ENCODE data around the gene STUM.

STUM gene

GRCh38 chr1:226575436-226575720, 26.8 kb downstream of the STUM start:
- intact Hi-C loops (cut with DNase I) = no loop called here
- no peak for DNase-seq

- DNase-seq = no peak
- intact Hi-C loops (cut with DNase I) = no loop called here
Observed at GRCh38 chr1:226575739-226576378, 27.3 kb downstream of the STUM start.

GRCh38 chr1:226576601-226577000, 28.0 kb downstream of the STUM start:
- peak in 5 of 42 donors; percentile 27 to 44 (median 32) for DNase-seq
- intact Hi-C loops (cut with DNase I) = no loop called here

GRCh38 chr1:226577401-226578180, 29.0 kb downstream of the STUM start:
- no peak for DNase-seq
- intact Hi-C loops (cut with DNase I) = no loop called here

- no peak for DNase-seq
- intact Hi-C loops (cut with DNase I) = no loop called here
Observed at GRCh38 chr1:226578946-226579578, 30.5 kb downstream of the STUM start.

GRCh38 chr1:226579781-226580323, 31.3 kb downstream of the STUM start:
- peak in 14 of 42 donors; percentile 18 to 74 (median 45) for DNase-seq
- intact Hi-C loops (cut with DNase I) = no loop called here

GRCh38 chr1:226580625-226581270, 32.2 kb downstream of the STUM start:
- no peak for DNase-seq
- intact Hi-C loops (cut with DNase I) = no loop called here

GRCh38 chr1:226581650-226582330, 33.2 kb downstream of the STUM start:
- no peak for DNase-seq
- intact Hi-C loops (cut with DNase I) = no loop called here

GRCh38 chr1:226582966-226583365, 34.4 kb downstream of the STUM start:
- intact Hi-C loops (cut with DNase I) = no loop called here
- DNase-seq = no peak

GRCh38 chr1:226584164-226584563, 35.6 kb downstream of the STUM start:
- DNase-seq = no peak
- intact Hi-C loops (cut with DNase I) = no loop called here

GRCh38 chr1:226586116-226586515, 37.6 kb downstream of the STUM start:
- intact Hi-C loops (cut with DNase I) = no loop called here

GRCh38 chr1:226586650-226587422, 38.3 kb downstream of the STUM start:
- intact Hi-C loops (cut with DNase I) = no loop called here
- no peak for DNase-seq

More at GRCh38 chr1:226586116-226586515, 37.6 kb downstream of the STUM start:
- DNase-seq = no peak

- no peak for DNase-seq
- intact Hi-C loops (cut with DNase I) = no loop called here
Observed at GRCh38 chr1:226588484-226588883, 39.9 kb downstream of the STUM start.

- DNase-seq = peak in 22 of 42 donors; percentile 27 to 78 (median 50)
- intact Hi-C loops (cut with DNase I) = no loop called here
Observed at GRCh38 chr1:226589008-226589733, 40.6 kb downstream of the STUM start.

- intact Hi-C loops (cut with DNase I) = no loop called here
- no peak for DNase-seq
Observed at GRCh38 chr1:226590614-226591013, 42.0 kb downstream of the STUM start.

- intact Hi-C loops (cut with DNase I) = no loop called here
- no peak for DNase-seq
Observed at GRCh38 chr1:226593541-226593940, 45.0 kb downstream of the STUM start.

GRCh38 chr1:226596531-226597165, 48.1 kb downstream of the STUM start:
- intact Hi-C loops (cut with DNase I) = no loop called here
- DNase-seq = no peak

Data from head of caudate nucleus (tissue), 42 donors.